ENCODE measurements around the gene TRAPPC10. TPM values are rescaled to one million over a fixed set of nuclear protein-coding genes. Genes with fewer than 3 reads are reported as not detected.

The TRAPPC10 gene
- polyA plus RNA-seq, 1 experiment, result 31.4 TPM

GRCh38 chr21:43995521-43996105 is 16.5 kb upstream of the TRAPPC10 start:
- H3K4me3 ChIP-seq (ENCODE audit: low read depth, low read length), result no peak overlapping the region
- TF ChIP-seq CTCF (IDR thresholded peaks at IDR 0.05; ENCODE audit: insufficient read depth, low read depth, low read length), result no peak
- POLR2A ChIA-PET, result no interaction called here
- CTCF ChIA-PET, result no interaction called here
- DNase-seq (ENCODE audit: low read depth), result no peak
- no peaks in the 10 kb centered on the region for H3K36me3 ChIP-seq (ENCODE audit: control insufficient read depth, insufficient read depth, low read length)
- no peaks in the 10 kb centered on the region for H3K27me3 ChIP-seq (ENCODE audit: control insufficient read depth, insufficient read depth, low read length)

DNA sequence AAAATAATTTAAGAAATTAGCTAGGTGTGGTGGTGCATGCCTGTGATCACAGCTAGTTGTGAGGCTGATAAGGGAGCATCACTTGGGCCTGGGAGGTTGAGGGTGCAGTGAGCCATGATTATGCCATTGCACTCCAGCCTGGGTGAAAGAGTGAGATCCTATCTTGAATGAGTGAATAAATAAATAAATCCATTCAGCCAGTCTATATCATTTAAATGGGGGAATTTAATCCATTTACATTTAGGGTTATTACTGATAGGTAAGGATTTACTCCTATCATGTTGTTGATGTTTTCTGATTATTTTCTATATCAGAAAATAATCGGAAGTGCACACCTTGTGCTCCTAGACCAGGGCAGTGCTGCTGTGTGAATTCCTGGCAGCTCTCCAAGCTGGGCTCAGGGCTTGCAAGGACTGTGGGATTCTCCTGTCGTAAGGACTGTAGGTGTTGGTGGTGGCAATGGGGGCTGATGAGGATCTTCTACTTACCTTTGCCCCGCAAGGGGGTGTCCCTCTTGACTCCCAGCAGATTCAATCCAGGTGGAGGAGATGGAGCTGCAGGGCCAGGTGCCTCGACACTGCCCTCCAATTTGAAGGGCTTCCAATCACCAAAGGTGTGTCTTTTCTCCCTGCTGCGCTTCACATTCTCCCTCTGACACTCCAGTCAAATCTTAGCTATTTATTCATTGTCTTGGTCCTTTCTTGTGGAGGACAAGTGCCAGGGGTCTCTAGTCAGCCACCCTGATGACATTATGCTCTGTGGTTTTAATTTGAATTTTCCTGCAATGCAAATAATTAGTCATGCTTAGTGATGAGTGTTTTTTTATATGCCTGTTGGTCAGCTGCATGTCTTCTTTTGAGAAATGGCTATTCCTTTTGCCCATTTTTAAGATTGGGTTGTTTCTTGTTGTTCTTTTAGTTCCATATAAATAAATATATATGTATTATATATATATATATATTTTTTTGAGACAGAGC is 14.1 kb upstream of the TRAPPC10 start:
- Histone ChIP-seq H3K36me3 (ENCODE audit: control insufficient read depth, insufficient read depth, low read length) (no peaks in the 10 kb centered on the region), H3K4me3 (ENCODE audit: low read depth, low read length) (no peak overlapping the region), H3K27me3 (ENCODE audit: control insufficient read depth, insufficient read depth, low read length) (no peaks in the 10 kb centered on the region)
- ChIA-PET CTCF (no interaction called here), POLR2A (no interaction called here)
- no peak for TF ChIP-seq CTCF (IDR thresholded peaks at IDR 0.05; ENCODE audit: insufficient read depth, low read depth, low read length)
- no peak for DNase-seq (ENCODE audit: low read depth)

DNA sequence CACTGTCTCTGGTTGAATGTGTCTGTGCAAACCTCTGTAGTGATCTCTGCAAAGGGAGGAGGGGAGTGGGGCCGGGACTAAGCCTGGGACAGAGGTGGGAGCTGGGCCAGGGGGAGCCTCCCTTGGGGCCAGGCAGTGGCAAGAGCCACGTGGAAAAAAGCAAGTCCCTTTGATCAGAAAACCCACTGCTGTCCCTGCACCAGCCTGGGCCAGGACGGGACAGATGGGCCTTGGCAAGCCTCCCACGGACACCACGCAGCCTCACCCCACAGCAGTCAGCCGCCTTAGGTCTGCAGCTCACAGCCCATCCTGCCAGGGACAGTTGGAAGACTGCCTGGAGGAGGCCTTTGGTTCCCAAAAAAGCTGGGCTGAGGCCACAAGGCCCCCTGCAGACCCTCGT is 11.7 kb upstream of the TRAPPC10 start:
- no peak for DNase-seq (ENCODE audit: low read depth)
- Histone ChIP-seq H3K27me3 (ENCODE audit: control insufficient read depth, insufficient read depth, low read length) (no peaks in the 10 kb centered on the region), H3K4me3 (ENCODE audit: low read depth, low read length) (no peak overlapping the region), H3K36me3 (ENCODE audit: control insufficient read depth, insufficient read depth, low read length) (no peaks in the 10 kb centered on the region)
- POLR2A ChIA-PET, result no interaction called here
- CTCF ChIA-PET, result no interaction called here
- no peak for TF ChIP-seq CTCF (IDR thresholded peaks at IDR 0.05; ENCODE audit: insufficient read depth, low read depth, low read length)

GRCh38 chr21:44002511-44002910 is 9.6 kb upstream of the TRAPPC10 start:
- CTCF ChIA-PET, result interaction anchor here (0.7 kb wide), 1 partner anchor 27 kb away, joined by 8 read pairs; no protein-coding TSS in a partner anchor

More at GRCh38 chr21:44002511-44002910, 9.6 kb upstream of the TRAPPC10 start:
- POLR2A ChIA-PET, result no interaction called here
- H3K36me3 ChIP-seq (ENCODE audit: control insufficient read depth, insufficient read depth, low read length), result no peaks in the 10 kb centered on the region
- no peak for DNase-seq (ENCODE audit: low read depth)
- TF ChIP-seq CTCF (IDR thresholded peaks at IDR 0.05; ENCODE audit: insufficient read depth, low read depth, low read length), result no peak
- no peaks in the 10 kb centered on the region for H3K27me3 ChIP-seq (ENCODE audit: control insufficient read depth, insufficient read depth, low read length)
- H3K4me3 ChIP-seq (ENCODE audit: low read depth, low read length), result no peak overlapping the region

All from BJ (cell line).